ENCODE measurements around the gene WDR27.

WDR27 gene

DNA sequence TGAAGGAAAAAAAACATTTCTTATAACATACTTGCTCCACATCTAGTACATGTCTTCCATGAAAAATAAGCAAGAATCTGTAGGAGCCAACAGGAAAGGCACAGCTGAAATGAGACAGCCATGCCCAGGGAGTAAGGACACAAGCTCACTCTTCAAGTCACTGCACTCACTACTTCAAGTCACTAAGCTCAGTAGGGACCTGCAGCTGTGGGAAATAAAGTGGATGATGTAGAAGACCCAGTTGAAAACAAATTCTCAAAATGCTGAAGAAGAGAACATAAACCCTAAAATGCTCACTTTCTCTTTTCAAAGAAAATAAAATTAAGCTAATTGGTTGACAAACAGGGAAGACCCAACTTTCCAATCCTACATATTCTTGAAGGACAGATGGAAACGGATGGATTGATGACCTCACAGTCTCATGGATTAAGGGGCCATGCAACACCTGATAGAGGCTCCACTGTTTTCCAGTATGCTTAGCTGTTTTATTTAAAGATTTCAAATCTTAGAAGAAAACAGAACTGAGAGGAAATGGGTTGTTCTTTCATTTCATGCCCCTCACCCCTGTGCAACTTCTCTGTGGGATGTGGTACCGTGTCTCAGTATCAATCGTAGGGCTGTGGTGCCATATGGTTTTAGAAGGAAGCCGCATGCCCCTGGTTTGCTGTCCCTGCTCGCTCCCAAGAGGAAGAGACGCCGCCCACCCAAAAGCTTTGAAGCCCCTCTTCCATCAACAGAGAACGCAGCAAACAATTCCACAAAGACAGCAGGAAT, 133.3 kb downstream of the WDR27 start:
- no peak for TF ChIP-seq POLR2AphosphoS5 (IDR thresholded peaks at IDR 0.05; ENCODE audit: low read depth, low read length)
- TF ChIP-seq FOXP2 (optimal IDR thresholded peaks at IDR 0.05; ENCODE audit: borderline replicate concordance, extremely low read depth, extremely low read length, insufficient read depth) = no peak
- TF ChIP-seq TAF1 (IDR thresholded peaks at IDR 0.05; ENCODE audit: borderline replicate concordance, insufficient read depth, low read length) = no peak
- TF ChIP-seq SIN3A (IDR thresholded peaks at IDR 0.05; ENCODE audit: borderline replicate concordance, insufficient read depth, low read length) = no peak
- TF ChIP-seq REST (IDR thresholded peaks at IDR 0.05; ENCODE audit: insufficient read depth in 1 of 2, low read depth in 2 of 2, low read length in 2 of 2) = no peak

DNA sequence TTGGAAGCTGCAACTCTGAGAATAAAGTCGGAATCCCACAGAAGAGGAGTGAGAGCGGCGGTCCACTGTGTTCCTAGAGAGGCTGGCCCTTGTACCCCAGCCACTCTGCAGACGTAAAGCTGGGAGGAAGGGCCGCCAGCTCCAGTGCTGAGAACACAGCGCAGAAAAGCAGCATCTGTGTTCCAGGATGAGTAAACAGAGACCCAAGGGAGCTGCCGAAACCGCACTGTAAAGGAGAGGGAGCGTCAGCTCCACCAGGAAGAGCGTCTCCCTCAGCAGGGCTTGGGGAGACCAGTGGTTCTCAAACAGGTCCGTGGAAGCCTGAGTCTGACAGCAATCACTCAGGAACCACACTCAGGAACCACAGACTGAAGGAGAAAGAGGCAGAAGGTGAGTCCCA, 134.0 kb downstream of the WDR27 start:
- TF ChIP-seq SIN3A (IDR thresholded peaks at IDR 0.05; ENCODE audit: borderline replicate concordance, insufficient read depth, low read length) (no peak), REST (IDR thresholded peaks at IDR 0.05; ENCODE audit: insufficient read depth in 1 of 2, low read depth in 2 of 2, low read length in 2 of 2) (no peak), POLR2AphosphoS5 (IDR thresholded peaks at IDR 0.05; ENCODE audit: low read depth, low read length) (no peak)

GRCh38 chr6:169566961-169567750, 134.7 kb downstream of the WDR27 start:
- no peak for TF ChIP-seq TAF1 (IDR thresholded peaks at IDR 0.05; ENCODE audit: borderline replicate concordance, insufficient read depth, low read length)
- no peak for TF ChIP-seq FOXP2 (optimal IDR thresholded peaks at IDR 0.05; ENCODE audit: borderline replicate concordance, extremely low read depth, extremely low read length, insufficient read depth)
- TF ChIP-seq REST (IDR thresholded peaks at IDR 0.05; ENCODE audit: insufficient read depth in 1 of 2, low read depth in 2 of 2, low read length in 2 of 2) = no peak
- TF ChIP-seq POLR2AphosphoS5 (IDR thresholded peaks at IDR 0.05; ENCODE audit: low read depth, low read length) = no peak
- TF ChIP-seq SIN3A (IDR thresholded peaks at IDR 0.05; ENCODE audit: borderline replicate concordance, insufficient read depth, low read length) = no peak

DNA sequence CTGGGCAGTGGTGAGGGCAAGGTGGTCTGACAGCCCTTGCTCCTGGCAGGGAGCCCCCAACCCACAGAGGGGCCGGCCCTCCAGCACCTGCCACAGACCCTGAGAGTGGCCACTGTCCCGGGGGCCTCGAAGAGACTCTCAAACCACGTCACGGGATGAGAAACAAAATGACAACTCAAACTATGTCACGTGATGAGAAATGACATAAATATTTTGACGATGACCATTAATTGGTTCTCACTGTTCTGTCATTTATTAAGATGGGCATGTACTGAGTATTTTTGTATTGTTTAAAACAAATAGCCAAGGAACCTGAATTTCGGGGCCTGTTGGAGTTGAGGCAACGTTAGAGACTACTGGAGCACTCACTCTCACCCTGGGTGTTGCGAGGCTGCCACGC, 135.5 kb downstream of the WDR27 start:
- no peak for TF ChIP-seq REST (IDR thresholded peaks at IDR 0.05; ENCODE audit: insufficient read depth in 1 of 2, low read depth in 2 of 2, low read length in 2 of 2)
- TF ChIP-seq POLR2AphosphoS5 (IDR thresholded peaks at IDR 0.05; ENCODE audit: low read depth, low read length) = no peak
